ENCODE results near the gene RO60. TPM values are rescaled to one million over a fixed set of nuclear protein-coding genes. Genes with fewer than 3 reads are reported as not detected.

The RO60 gene
- total RNA-seq, 1 experiment from 2014 or later, result 93.5 TPM

DNA sequence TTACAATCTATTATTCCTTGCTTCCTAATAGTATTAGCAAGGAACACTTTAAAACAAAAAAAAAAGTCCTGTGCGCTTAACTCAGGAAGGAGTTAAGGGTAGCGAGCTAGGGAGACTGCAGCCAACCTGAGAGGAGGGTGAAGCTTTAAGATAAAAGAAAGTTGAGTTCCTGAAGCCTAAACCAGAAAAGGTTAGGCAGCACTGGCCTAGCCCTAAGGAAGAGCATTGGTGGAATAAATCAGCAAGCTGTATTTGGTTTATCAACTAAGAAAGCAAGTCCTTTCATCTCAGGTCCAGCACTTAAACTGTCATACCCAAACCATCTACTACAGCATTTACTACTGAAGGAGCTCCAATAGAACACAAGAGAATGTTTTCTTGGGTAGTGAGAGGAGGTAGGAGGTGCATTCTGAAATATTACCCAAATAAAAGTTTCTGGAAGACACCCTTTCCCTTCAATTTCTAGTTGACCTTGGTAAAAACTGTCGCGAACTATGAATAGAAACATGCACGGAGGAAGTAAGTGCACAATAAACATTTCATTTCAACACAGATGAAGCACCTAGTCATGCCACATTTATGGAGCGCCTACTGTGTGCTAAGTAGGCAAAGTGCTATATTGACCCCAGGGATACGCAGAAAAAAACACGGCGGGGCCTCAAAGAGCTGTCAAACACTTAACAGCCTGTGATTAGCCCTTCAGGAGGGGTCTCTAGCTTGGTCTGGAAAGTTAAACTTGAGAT is 44.5 kb downstream of the RO60 start:
- TF ChIP-seq, protein P1, sequence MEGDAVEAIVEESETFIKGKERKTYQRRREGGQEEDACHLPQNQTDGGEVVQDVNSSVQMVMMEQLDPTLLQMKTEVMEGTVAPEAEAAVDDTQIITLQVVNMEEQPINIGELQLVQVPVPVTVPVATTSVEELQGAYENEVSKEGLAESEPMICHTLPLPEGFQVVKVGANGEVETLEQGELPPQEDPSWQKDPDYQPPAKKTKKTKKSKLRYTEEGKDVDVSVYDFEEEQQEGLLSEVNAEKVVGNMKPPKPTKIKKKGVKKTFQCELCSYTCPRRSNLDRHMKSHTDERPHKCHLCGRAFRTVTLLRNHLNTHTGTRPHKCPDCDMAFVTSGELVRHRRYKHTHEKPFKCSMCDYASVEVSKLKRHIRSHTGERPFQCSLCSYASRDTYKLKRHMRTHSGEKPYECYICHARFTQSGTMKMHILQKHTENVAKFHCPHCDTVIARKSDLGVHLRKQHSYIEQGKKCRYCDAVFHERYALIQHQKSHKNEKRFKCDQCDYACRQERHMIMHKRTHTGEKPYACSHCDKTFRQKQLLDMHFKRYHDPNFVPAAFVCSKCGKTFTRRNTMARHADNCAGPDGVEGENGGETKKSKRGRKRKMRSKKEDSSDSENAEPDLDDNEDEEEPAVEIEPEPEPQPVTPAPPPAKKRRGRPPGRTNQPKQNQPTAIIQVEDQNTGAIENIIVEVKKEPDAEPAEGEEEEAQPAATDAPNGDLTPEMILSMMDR (conservative IDR thresholded peaks at IDR 0.05; ENCODE audit: low read depth, low read length), result no peak
- TF ChIP-seq EZH2 (IDR thresholded peaks at IDR 0.05; ENCODE audit: borderline replicate concordance, low read depth, low read length, poor library complexity, severe bottlenecking), result no peak
- peak overlapping the region; percentile 75 for H3K27ac ChIP-seq (ENCODE audit: low read depth, low read length, poor library complexity, severe bottlenecking)
- H3K4me1 ChIP-seq (ENCODE audit: insufficient read depth, low read length, poor library complexity, severe bottlenecking), result peaks cover 11% of the 10 kb centered on the region
- ChIA-PET CTCF (no interaction called here), POLR2A (ENCODE audit: low non-redundant PET) (no interaction called here)
- H3K36me3 ChIP-seq (ENCODE audit: insufficient read depth, low read length, poor library complexity, severe bottlenecking), result peaks cover 6% of the 10 kb centered on the region
- H3K4me3 ChIP-seq (ENCODE audit: low read depth, low read length, poor library complexity, severe bottlenecking), result peak overlapping the region; percentile 74
- intact Hi-C loops (cut with micrococcal nuclease; ENCODE audit: unreplicated experiment), result no loop called here
- H3K27me3 ChIP-seq (replicated peaks; ENCODE audit: insufficient read depth, low read depth, low read length, poor library complexity), result no peaks in the 10 kb centered on the region
- BruUV-seq (replicated peaks), result no TSS peak
- H3K9me3 ChIP-seq (ENCODE audit: low read depth, low read length, poor library complexity, severe bottlenecking), result no peaks in the 10 kb centered on the region
- DNase-seq (ENCODE audit: low spot score), result no peak

DNA sequence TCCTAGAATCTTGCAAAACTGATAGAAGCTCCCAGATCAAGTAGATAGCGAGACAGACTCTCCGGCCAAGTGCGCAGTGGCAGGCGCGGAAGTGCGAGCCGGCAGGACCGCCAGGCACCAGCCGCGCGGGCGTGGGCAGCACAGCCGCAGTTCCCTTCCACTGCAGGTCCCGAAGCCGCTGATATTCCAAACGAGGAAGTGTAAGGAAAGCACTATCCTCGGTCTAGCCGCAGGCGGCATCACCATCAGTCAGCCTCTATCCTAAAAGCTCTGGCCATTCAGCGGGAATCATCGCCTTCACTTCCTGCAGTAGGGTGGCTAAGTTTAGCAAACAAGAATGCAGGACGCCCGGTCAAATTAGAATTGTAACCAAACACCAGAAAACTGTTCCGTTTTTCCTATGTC is 45.1 kb downstream of the RO60 start:
- intact Hi-C loops (cut with micrococcal nuclease; ENCODE audit: unreplicated experiment), result no loop called here
- TF ChIP-seq, protein P1 (conservative IDR thresholded peaks at IDR 0.05; ENCODE audit: low read depth, low read length), result no peak
- TF ChIP-seq EZH2 (IDR thresholded peaks at IDR 0.05; ENCODE audit: borderline replicate concordance, low read depth, low read length, poor library complexity, severe bottlenecking), result no peak
- H3K27me3 ChIP-seq (replicated peaks; ENCODE audit: insufficient read depth, low read depth, low read length, poor library complexity), result no peaks in the 10 kb centered on the region
- ChIA-PET POLR2A (ENCODE audit: low non-redundant PET) (no interaction called here), CTCF (no interaction called here)
- H3K4me1 ChIP-seq (ENCODE audit: insufficient read depth, low read length, poor library complexity, severe bottlenecking), result peaks cover 11% of the 10 kb centered on the region
- peak overlapping the region; percentile 74 for H3K4me3 ChIP-seq (ENCODE audit: low read depth, low read length, poor library complexity, severe bottlenecking)
- BruUV-seq (replicated peaks), result no TSS peak
- H3K27ac ChIP-seq (ENCODE audit: low read depth, low read length, poor library complexity, severe bottlenecking), result peak overlapping the region; percentile 75
- peaks cover under 1% of the 10 kb centered on the region for H3K36me3 ChIP-seq (ENCODE audit: insufficient read depth, low read length, poor library complexity, severe bottlenecking)
- peak; percentile 60 for DNase-seq (ENCODE audit: low spot score)
- H3K9me3 ChIP-seq (ENCODE audit: low read depth, low read length, poor library complexity, severe bottlenecking), result no peaks in the 10 kb centered on the region

DNA sequence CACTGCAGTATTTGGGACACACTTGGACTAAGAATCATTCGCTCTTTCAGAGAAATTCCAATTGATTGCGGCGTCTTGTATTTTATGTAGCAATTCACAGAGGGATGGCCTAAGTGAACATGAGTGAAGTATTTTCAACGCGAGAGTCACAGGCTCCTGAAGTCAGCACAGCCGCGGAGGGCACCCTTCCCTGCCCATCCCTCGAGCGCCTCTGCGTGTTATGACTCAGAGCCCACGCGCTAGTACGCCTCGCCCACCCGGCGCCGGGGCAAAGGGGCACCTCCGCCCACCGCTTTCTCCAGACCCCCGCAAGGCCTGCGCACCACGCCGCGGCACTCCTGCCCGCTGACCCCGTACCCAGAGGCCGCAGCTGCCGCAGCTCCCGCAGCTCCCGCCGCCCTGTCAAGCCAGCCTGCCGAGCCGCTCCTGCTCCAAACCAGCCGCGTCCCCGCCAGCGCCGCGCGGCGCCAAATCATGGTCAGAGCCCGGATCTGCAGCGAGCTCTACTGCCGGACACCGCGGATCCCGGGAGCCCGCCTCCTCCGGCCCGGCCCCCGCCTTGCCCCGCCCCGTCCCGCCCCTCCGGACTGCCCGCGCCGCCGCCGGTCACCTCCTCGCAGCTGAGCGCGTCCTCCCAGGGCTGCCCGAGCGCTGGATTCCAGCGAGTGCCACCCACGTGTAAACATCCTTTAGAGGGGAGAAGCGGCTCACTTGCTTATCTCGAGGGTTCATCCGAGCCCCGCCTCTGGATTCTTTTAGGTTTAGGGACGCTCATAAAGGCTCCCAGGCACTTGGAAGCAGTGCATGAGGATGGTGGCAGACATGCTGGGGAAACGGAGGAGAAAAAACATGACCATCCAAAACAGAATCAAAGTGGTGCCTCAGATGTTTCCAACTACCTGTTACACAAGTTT is 45.8 kb downstream of the RO60 start, which contains the start of gene GLRX2:
TSS of gene GLRX2 (minus strand) at position 508 of the 914 bp plus-strand sequence. CDS start at position 476, 32 bp downstream.
- no peaks in the 10 kb centered on the region for H3K27me3 ChIP-seq (replicated peaks; ENCODE audit: insufficient read depth, low read depth, low read length, poor library complexity)
- H3K4me3 ChIP-seq (ENCODE audit: low read depth, low read length, poor library complexity, severe bottlenecking), result peak within 1 kb of the TSS; percentile 74
- no peaks in the 10 kb centered on the region for H3K9me3 ChIP-seq (ENCODE audit: low read depth, low read length, poor library complexity, severe bottlenecking)
- BruUV-seq (replicated peaks), result no TSS peak
- H3K4me1 ChIP-seq (ENCODE audit: insufficient read depth, low read length, poor library complexity, severe bottlenecking), result peaks cover 11% of the 10 kb centered on the region
- intact Hi-C loops (cut with micrococcal nuclease; ENCODE audit: unreplicated experiment), result loop anchor here (1.0 kb wide), 1 partner anchor 16 kb away; no protein-coding TSS in a partner anchor
- DNase-seq (ENCODE audit: low spot score), result peak; percentile 89
- ChIA-PET POLR2A (ENCODE audit: low non-redundant PET) (interaction anchor here (0.5 to 0.6 kb wide), 2 partner anchors 12 to 589 kb away, joined by 3 to 11 read pairs; no protein-coding TSS in a partner anchor), CTCF (no interaction called here)
- peak within 1 kb of the TSS; percentile 75 for H3K27ac ChIP-seq (ENCODE audit: low read depth, low read length, poor library complexity, severe bottlenecking)
- TF ChIP-seq, protein P1 (conservative IDR thresholded peaks at IDR 0.05; ENCODE audit: low read depth, low read length), result no peak
- TF ChIP-seq EZH2 (IDR thresholded peaks at IDR 0.05; ENCODE audit: borderline replicate concordance, low read depth, low read length, poor library complexity, severe bottlenecking), result no peak
- H3K36me3 ChIP-seq (ENCODE audit: insufficient read depth, low read length, poor library complexity, severe bottlenecking), result no peaks in the 10 kb centered on the region
